Neural progenitor cell (in vitro differentiated cells): ENCODE results near the gene CHAF1B. TPM values are rescaled to one million over a fixed set of nuclear protein-coding genes. Genes with fewer than 3 reads are reported as not detected.
A peak's percentile ranks its signal among the peaks of the same experiment; 100 is the strongest.

Experiments used
- DNase-seq: peaks from one replicate; pipeline ENCODE4 v3.0.0-alpha.2; 2016; ENCODE audit warnings: low spot score
- H2AFZ ChIP-seq: fragments of 200-600 bp; sonication (generic); replicated peaks from 2 replicates; pipeline ENCODE4 v1.6.1; 2016; ENCODE audit warnings: antibody characterized with exemption
- H3F3A ChIP-seq: fragments of 200-600 bp; sonication (generic); 2 replicates; pipeline ENCODE4 v1.6.1; 2016; ENCODE audit warnings: antibody characterized with exemption, low read depth
- H3K27ac ChIP-seq: fragments of 200-600 bp; sonication (generic); 2 replicates; pipeline ENCODE4 v1.5.1; 2016; ENCODE audit warnings: mild to moderate bottlenecking
- H3K27me3 ChIP-seq: fragments of 200-600 bp; sonication (generic); 2 replicates; pipeline ENCODE4 v1.6.1; 2016; ENCODE audit warnings: mild to moderate bottlenecking, moderate library complexity
- H3K36me3 ChIP-seq: fragments of 200-600 bp; sonication (generic); 2 replicates; pipeline ENCODE4 v1.5.1; 2016
- H3K4me1 ChIP-seq: fragments of 200-600 bp; sonication (generic); 2 replicates; pipeline ENCODE4 v1.6.1; 2016; ENCODE audit warnings: mixed run types
- H3K4me2 ChIP-seq: fragments of 200-600 bp; sonication (generic); 2 replicates; pipeline ENCODE4 v1.6.1; 2016
- H3K4me3 ChIP-seq: fragments of 200-600 bp; sonication (generic); 2 replicates; pipeline ENCODE4 v1.5.1; 2016
- H3K79me2 ChIP-seq: fragments of 200-600 bp; sonication (generic); 2 replicates; pipeline ENCODE4 v1.6.1; 2016; ENCODE audit warnings: low read depth
- H3K9ac ChIP-seq: fragments of 200-600 bp; sonication (generic); 2 replicates; pipeline ENCODE4 v1.6.1; 2016
- H3K9me3 ChIP-seq: fragments of 200-600 bp; sonication (generic); 2 replicates; pipeline ENCODE4 v1.5.1; 2016; ENCODE audit warnings: low read depth
- H4K20me1 ChIP-seq: fragments of 200-600 bp; sonication (generic); 2 replicates; pipeline ENCODE4 v1.6.1; 2016; ENCODE audit warnings: low read depth
- H3K27ac Mint-ChIP-seq: 3 replicates; pipeline ENCODE4 v1.8.0; 2021; ENCODE audit warnings: mixed read lengths
- H3K27me3 Mint-ChIP-seq: 2 replicates; pipeline ENCODE4 v1.8.0; 2022; ENCODE audit warnings: low read depth, mild to moderate bottlenecking, inconsistent platforms, moderate library complexity, mixed read lengths; ENCODE audit not compliant: insufficient read depth
- H3K36me3 Mint-ChIP-seq: 3 replicates; pipeline ENCODE4 v1.8.0; 2021; ENCODE audit warnings: mixed read lengths
- H3K4me1 Mint-ChIP-seq: 3 replicates; pipeline ENCODE4 v1.8.0; 2021; ENCODE audit warnings: mixed read lengths
- H3K4me3 Mint-ChIP-seq: 3 replicates; pipeline ENCODE4 v1.8.0; 2021; ENCODE audit warnings: mild to moderate bottlenecking, moderate library complexity, mixed read lengths
- H3K9me3 Mint-ChIP-seq: 3 replicates; pipeline ENCODE4 v1.8.0; 2020; ENCODE audit warnings: mixed read lengths
- CTCF ChIP-seq: fragments of 200-600 bp; sonication (generic); IDR thresholded peaks from 2 replicates; pipeline ENCODE4 v1.5.1; 2017; ENCODE audit warnings: antibody characterized with exemption, mild to moderate bottlenecking
- EZH2 ChIP-seq: fragments of 200-600 bp; sonication (generic); IDR thresholded peaks from 2 replicates; pipeline ENCODE4 v1.6.1; 2017; ENCODE audit warnings: antibody characterized with exemption, mild to moderate bottlenecking, moderate library complexity
- EZH2phosphoT487 ChIP-seq: fragments of 200-600 bp; sonication (generic); IDR thresholded peaks from 2 replicates; pipeline ENCODE4 v1.6.1; 2017; ENCODE audit warnings: antibody characterized with exemption
- total RNA-seq: library from RNA; depleted of rRNA; stranded (reverse); fragments of >200 nt; gene quantifications from 2 replicates; pipeline ENCODE4 v1.2.3, GENCODE V29; 2015; ENCODE audit warnings: low replicate concordance

The CHAF1B gene
- total RNA-seq, 1 donor from 2014 or later: 26.1 TPM

GRCh38 chr21:36425286-36425685 lies 40.1 kb downstream of the CHAF1B start:
- H3K4me1 ChIP-seq: peaks cover 5% of the 10 kb centered on the region
- no peak for TF ChIP-seq EZH2
- no peak for TF ChIP-seq CTCF
- TF ChIP-seq EZH2phosphoT487: no peak
- H3K36me3 ChIP-seq: no peaks in the 10 kb centered on the region
- H3K27me3 ChIP-seq: no peaks in the 10 kb centered on the region
- no peak overlapping the region for H3K4me2 ChIP-seq
- DNase-seq: no peak
- no peaks in the 10 kb centered on the region for H4K20me1 ChIP-seq
- Mint-ChIP-seq H3K27me3 (no peaks in the 10 kb centered on the region), H3K9me3 (no peaks in the 10 kb centered on the region), H3K27ac (peak overlapping the region; percentile 83), H3K4me1 (peaks cover 22% of the 10 kb centered on the region), H3K4me3 (no peak overlapping the region), H3K36me3 (peaks cover 4% of the 10 kb centered on the region)
- H3K4me3 ChIP-seq: no peak overlapping the region
- H3F3A ChIP-seq: peaks cover 11% of the 10 kb centered on the region
- H2AFZ ChIP-seq: no peak overlapping the region
- H3K27ac ChIP-seq: no peak overlapping the region
- H3K9me3 ChIP-seq: no peaks in the 10 kb centered on the region
- H3K9ac ChIP-seq: no peak overlapping the region
- H3K79me2 ChIP-seq: no peaks in the 10 kb centered on the region

GRCh38 chr21:36427502-36427901 lies 42.3 kb downstream of the CHAF1B start:
- Histone ChIP-seq H3K4me2 (no peak overlapping the region), H2AFZ (no peak overlapping the region), H3K4me1 (peaks cover 3% of the 10 kb centered on the region), H3K27ac (no peak overlapping the region), H3K27me3 (no peaks in the 10 kb centered on the region), H3K36me3 (no peaks in the 10 kb centered on the region), H3K4me3 (no peak overlapping the region), H3F3A (peaks cover 6% of the 10 kb centered on the region), H3K79me2 (no peaks in the 10 kb centered on the region), H3K9me3 (no peaks in the 10 kb centered on the region), H3K9ac (no peak overlapping the region), H4K20me1 (no peaks in the 10 kb centered on the region)
- H3K4me3 Mint-ChIP-seq: no peak overlapping the region
- TF ChIP-seq EZH2: no peak
- no peak for TF ChIP-seq EZH2phosphoT487
- TF ChIP-seq CTCF: no peak
- H3K27me3 Mint-ChIP-seq: no peaks in the 10 kb centered on the region
- peaks cover 2% of the 10 kb centered on the region for H3K36me3 Mint-ChIP-seq
- H3K9me3 Mint-ChIP-seq: no peaks in the 10 kb centered on the region
- peaks cover 22% of the 10 kb centered on the region for H3K4me1 Mint-ChIP-seq
- DNase-seq: no peak
- H3K27ac Mint-ChIP-seq: no peak overlapping the region

GRCh38 chr21:36428761-36429432 lies 43.7 kb downstream of the CHAF1B start:
- no peak overlapping the region for H3K27ac ChIP-seq
- no peaks in the 10 kb centered on the region for H4K20me1 ChIP-seq
- H3K9ac ChIP-seq: no peak overlapping the region
- no peaks in the 10 kb centered on the region for H3K9me3 Mint-ChIP-seq
- peaks cover 6% of the 10 kb centered on the region for H3F3A ChIP-seq
- H3K4me2 ChIP-seq: no peak overlapping the region
- H2AFZ ChIP-seq: no peak overlapping the region
- H3K36me3 Mint-ChIP-seq: peaks cover 2% of the 10 kb centered on the region
- H3K36me3 ChIP-seq: no peaks in the 10 kb centered on the region
- peaks cover 22% of the 10 kb centered on the region for H3K4me1 Mint-ChIP-seq
- H3K27ac Mint-ChIP-seq: peak overlapping the region; percentile 86
- H3K79me2 ChIP-seq: no peaks in the 10 kb centered on the region
- H3K4me3 ChIP-seq: no peak overlapping the region
- no peaks in the 10 kb centered on the region for H3K27me3 Mint-ChIP-seq
- H3K27me3 ChIP-seq: no peaks in the 10 kb centered on the region
- no peaks in the 10 kb centered on the region for H3K4me1 ChIP-seq
- TF ChIP-seq EZH2: no peak
- no peak for TF ChIP-seq CTCF
- TF ChIP-seq EZH2phosphoT487: no peak
- peak overlapping the region; percentile 28 for H3K4me3 Mint-ChIP-seq
- no peaks in the 10 kb centered on the region for H3K9me3 ChIP-seq
- DNase-seq: no peak
